Endometrial microvascular endothelial cells (primary cell): ENCODE measurements around the gene PRDM16. TPM values are rescaled to one million over a fixed set of nuclear protein-coding genes. Genes with fewer than 3 reads are reported as not detected.

Source experiments
- in situ Hi-C: cut with HindIII; loops from 2 replicates; pipeline ENCODE4 v1.10.0; 2017; ENCODE audit warnings: low sequenced_read_pairs, low pct_unique_long_range_greater_than_20kb; ENCODE audit errors: inconsistent ontology term
- total RNA-seq: library from RNA; depleted of rRNA; stranded (reverse); fragments of >200 nt; gene quantifications from one replicate; pipeline ENCODE4 v1.2.3, GENCODE V29; 2015; ENCODE audit errors: inconsistent ontology term

PRDM16 gene
- total RNA-seq, 1 donor from 2014 or later: not detected

- in situ Hi-C loops: no loop called here
These were observed 37.4 kb upstream of the PRDM16 start for GRCh38 chr1:3031401-3032221.

- in situ Hi-C loops: no loop called here
These were observed 36.5 kb upstream of the PRDM16 start for GRCh38 chr1:3032371-3033039.

GRCh38 chr1:3033040-3033789 lies 35.8 kb upstream of the PRDM16 start:
- in situ Hi-C loops: no loop called here

GRCh38 chr1:3033790-3034090 lies 35.3 kb upstream of the PRDM16 start:
- in situ Hi-C loops: no loop called here

DNA sequence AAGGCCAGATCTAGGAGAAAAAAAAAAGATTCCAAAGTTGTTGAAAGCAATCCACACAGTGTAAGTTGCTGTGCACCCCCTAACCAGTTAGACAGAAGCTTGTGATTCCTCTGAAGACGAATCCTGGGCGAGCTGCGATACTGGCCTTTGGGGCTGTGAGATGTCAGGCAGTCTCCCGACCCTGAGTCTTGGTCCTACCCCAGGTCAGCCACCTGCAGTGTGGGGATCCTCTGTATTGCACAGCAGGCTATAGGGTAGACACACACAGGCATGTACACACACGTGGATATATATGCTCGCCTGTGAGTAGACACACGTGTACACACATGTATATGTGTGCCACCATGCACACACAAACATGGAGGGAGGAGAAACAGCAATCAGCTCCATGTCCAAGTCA lies 34.8 kb upstream of the PRDM16 start:
- in situ Hi-C loops: no loop called here

GRCh38 chr1:3034728-3035562 lies 34.1 kb upstream of the PRDM16 start:
- in situ Hi-C loops: no loop called here

GRCh38 chr1:3035563-3036446 lies 33.2 kb upstream of the PRDM16 start:
- in situ Hi-C loops: no loop called here

DNA sequence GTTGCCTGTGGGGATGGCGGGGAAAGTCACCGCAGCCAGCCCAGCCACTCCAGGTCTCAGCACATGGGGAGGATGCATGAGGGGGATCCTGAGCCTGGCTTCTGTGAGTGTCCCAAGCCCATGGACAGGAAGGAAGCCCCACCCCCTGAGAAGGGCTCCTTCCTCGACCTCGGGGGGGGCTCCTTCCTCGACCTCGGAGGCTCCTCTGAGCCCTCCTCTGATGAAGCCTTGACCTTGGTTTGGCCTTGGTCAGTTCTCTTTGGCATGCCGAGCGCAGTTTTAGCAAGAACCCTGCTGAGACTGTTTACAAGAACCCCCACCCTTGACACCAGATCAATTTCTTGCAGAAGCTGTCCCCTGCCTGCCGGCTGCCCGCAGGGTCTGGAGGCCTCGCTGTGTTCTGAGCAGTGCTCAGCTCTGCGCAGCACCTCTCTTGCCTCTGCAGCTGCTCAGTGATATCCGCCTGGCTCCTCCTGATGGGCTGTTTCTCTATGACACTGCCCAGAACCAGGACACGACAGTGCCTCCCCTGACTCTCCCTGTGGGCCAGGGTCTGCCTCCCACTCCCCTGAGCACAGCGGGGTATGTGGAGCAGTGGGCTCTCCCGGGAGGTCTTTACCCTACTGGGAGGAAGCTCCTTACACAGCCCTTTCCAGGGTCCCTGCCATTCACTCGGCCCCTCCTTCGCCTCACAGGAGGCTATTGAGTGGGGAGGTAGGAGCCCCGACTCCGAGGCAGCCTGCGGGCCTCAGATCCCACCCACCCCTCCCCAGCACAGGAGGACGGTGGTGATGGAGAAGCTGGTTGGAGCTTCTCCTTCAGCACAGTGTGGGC lies 32.3 kb upstream of the PRDM16 start:
- in situ Hi-C loops: no loop called here

- in situ Hi-C loops: no loop called here
These were observed 31.5 kb upstream of the PRDM16 start for GRCh38 chr1:3037281-3038040.

GRCh38 chr1:3038113-3038551 lies 30.9 kb upstream of the PRDM16 start:
- in situ Hi-C loops: no loop called here

DNA sequence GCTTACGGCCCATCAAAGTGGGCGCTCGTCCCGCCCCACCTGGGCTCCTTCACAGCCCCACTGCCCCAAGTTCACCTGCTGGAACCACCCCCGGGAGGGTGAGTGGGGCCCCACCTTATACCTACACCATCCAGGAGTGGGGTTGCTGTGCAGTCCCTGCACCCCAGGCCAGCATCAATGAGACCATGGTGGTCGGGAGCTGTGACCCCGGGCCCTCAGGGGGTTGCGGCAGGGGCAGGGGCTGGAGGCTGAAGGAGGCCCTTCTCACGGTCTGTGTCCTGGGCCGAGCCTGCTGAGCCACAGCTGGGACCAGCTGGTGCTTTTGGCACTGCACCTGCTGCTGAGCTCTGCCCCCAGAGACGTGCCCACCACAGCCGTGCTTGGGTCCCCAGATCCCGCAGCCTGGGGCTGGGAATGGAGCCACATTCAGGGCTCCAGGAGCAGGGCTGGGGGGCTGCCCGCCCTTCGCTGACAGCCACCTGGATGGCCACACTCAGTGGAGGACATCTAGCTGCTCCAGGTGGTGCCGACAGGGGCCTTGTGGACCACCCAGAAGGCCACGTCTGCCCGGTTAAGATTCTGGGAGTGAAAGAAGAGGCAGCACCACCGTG lies 30.3 kb upstream of the PRDM16 start:
- in situ Hi-C loops: no loop called here

- in situ Hi-C loops: no loop called here
These were observed 29.0 kb upstream of the PRDM16 start for GRCh38 chr1:3040004-3040403.

DNA sequence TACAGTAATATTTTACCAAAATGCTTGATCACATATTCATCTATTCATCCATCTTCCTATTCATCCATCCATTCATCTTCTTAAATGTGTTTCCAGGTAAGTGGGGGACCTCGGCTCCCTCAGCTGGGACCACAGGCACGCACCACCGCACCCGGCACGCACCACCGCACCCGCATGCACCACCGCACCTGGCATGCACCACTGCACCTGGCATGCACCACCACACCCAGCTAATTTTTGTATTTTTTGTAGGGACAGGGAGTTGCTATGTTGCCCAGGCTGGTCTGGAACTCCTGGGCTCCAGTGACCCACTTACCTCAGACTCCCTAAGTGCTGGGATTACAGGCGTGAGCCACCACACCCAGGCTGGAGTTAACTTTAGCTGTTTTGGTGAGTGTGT lies 26.5 kb upstream of the PRDM16 start:
- in situ Hi-C loops: no loop called here

GRCh38 chr1:3049164-3049563 lies 19.8 kb upstream of the PRDM16 start:
- in situ Hi-C loops: no loop called here

- in situ Hi-C loops: loop anchor here (25.0 kb wide), 1 partner anchor 187 kb away; no protein-coding TSS in a partner anchor
These were observed 19.1 kb upstream of the PRDM16 start for GRCh38 chr1:3049905-3050304.

- in situ Hi-C loops: loop anchor here (25.0 kb wide), 1 partner anchor 187 kb away; no protein-coding TSS in a partner anchor
These were observed 18.4 kb upstream of the PRDM16 start for GRCh38 chr1:3050603-3051002.
